ENCODE results near the gene TUBA3C.

The TUBA3C gene

DNA sequence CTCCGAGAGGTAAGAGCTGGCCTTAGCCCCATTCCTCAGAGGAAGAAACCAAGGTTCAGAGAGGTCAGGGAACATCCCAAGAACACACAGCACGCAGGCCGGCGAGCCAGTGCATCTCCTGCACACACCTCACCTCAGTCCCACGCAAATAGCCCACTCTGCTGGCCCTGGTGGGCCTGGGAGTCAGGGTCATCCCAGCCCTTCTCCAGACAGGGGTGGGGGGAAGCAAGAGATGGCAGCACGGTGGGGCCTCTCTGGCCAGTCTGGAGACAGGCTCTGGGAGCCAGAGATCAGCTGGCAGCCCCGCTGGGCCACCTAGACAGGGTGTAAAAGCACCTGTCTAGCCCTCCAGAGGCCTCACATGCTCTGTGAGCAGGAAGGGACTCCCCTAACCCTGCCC is 26.8 kb downstream of the TUBA3C start:
- no peak overlapping the region for H3K4me3 ChIP-seq (ENCODE audit: low read length)
- TF ChIP-seq, protein P1, sequence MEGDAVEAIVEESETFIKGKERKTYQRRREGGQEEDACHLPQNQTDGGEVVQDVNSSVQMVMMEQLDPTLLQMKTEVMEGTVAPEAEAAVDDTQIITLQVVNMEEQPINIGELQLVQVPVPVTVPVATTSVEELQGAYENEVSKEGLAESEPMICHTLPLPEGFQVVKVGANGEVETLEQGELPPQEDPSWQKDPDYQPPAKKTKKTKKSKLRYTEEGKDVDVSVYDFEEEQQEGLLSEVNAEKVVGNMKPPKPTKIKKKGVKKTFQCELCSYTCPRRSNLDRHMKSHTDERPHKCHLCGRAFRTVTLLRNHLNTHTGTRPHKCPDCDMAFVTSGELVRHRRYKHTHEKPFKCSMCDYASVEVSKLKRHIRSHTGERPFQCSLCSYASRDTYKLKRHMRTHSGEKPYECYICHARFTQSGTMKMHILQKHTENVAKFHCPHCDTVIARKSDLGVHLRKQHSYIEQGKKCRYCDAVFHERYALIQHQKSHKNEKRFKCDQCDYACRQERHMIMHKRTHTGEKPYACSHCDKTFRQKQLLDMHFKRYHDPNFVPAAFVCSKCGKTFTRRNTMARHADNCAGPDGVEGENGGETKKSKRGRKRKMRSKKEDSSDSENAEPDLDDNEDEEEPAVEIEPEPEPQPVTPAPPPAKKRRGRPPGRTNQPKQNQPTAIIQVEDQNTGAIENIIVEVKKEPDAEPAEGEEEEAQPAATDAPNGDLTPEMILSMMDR (conservative IDR thresholded peaks at IDR 0.05; ENCODE audit: low read length): no peak
- DNase-seq (ENCODE audit: low read depth): no peak

DNA sequence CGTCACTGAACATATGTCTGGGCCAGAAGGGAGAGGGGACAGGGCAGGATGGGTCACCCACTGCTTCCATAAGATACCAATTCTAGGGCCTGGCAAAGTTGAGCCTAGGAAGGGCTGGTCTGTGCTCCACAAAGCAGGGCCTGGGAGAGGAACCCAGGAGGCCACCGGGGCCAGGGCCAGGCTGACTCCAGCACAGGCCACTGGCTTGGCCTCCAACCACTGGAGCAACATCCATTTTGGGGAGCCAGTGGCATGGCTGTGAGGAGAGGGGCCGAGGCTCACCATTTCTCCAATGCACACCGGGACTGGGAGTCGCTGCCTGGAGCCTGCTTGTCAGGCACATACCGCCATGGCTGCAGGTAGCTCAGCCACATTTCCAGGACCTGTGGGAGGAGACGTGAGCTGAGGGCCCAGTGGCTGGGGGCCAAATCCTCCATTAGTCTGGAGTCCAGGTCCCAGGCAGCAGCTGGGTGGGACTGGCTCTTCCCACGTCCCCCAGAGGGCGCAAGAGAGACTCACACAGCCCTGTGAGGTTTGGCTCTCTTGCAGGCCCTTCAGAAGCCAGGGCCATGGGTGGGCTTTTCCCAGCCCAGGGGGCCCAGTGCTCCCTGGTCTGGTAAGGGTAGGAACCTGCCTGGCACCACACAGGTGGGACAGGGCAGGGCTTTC is 27.7 kb downstream of the TUBA3C start:
- no peak for DNase-seq (ENCODE audit: low read depth)
- TF ChIP-seq, protein P1 (conservative IDR thresholded peaks at IDR 0.05; ENCODE audit: low read length): no peak
- H3K4me3 ChIP-seq (ENCODE audit: low read length): no peak overlapping the region

DNA sequence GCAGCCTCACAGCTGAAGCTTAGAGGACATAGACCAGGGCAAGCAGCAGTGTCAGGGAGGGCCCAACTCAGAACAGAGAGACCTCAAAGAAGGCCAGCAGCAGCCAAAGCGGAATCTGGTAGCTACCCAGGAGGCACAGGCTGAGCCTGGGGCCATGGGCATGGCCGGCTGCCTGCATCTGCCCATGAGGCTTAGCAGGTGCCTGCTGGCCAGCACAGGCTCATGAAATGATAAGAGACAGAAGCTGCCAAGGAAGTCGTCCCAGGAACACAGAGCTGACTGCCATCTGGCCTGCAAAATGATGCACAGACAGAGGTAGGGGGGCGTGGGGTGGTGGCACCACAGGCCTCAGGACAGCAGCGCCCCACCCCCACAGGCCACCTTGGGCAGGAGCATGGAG is 29.2 kb downstream of the TUBA3C start:
- H3K4me3 ChIP-seq (ENCODE audit: low read length): no peak overlapping the region
- TF ChIP-seq, protein P1 (conservative IDR thresholded peaks at IDR 0.05; ENCODE audit: low read length): no peak
- DNase-seq (ENCODE audit: low read depth): no peak

DNA sequence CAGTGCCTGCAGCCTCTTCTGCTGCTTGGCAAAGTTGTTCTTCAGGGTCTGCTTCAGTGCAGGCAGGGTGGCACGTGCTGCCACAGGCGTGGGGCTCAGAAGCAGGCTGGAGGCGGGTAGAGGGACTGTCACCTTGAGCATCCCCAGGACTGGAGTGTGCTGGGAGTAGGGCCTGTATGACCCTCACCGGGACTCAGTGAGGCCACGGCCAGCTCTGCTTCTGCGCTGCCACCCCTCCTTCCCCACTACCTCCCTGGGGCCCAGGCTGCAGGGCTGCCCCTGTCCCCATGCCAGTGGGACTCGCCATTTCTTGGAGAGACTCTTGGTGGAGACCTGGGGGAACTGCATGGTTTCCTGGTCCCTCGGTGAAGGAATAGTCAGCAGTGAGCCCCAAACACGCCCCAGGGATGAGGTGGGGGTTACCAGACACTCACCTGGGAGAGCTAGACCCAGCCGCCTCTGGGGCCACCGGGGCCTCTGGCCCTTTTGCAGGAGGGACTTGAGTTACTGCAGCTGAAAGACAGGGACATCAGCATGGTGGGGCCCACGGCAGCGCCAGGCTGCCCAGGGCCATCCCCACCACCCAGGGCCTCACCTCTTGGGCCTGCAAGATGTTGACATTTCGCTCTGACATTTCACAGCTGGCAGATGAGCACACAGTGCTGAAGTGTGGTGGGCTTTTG is 29.9 kb downstream of the TUBA3C start:
- no peak overlapping the region for H3K4me3 ChIP-seq (ENCODE audit: low read length)
- DNase-seq (ENCODE audit: low read depth): no peak
- TF ChIP-seq, protein P1 (conservative IDR thresholded peaks at IDR 0.05; ENCODE audit: low read length): no peak

DNA sequence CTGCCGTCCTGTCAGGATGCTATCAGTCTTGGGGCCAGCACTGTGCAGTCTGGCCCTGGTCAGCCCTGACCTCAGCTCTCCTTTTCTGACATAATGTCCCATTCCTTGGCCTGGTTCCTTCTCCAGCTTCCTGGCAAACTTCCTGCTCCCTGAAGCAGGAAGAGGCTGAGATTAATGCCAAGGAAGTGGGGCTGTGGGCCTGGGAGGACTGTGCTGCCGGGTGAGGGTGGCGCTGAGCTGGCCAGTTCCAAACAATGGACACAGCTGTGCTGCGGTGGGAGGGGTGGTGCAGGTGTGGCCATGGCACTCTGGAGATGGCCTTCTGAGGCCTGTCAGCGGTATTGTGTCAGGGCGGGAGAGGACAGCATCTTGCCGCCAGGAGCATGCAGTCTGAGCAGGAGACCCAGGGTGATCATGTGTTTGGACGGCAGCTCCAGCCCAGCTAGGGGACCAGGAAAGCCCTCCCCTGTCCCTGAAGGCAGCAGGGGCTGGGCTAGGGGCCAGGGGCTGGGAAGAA is 30.9 kb downstream of the TUBA3C start:
- no peak overlapping the region for H3K4me3 ChIP-seq (ENCODE audit: low read length)
- DNase-seq (ENCODE audit: low read depth): no peak

DNA sequence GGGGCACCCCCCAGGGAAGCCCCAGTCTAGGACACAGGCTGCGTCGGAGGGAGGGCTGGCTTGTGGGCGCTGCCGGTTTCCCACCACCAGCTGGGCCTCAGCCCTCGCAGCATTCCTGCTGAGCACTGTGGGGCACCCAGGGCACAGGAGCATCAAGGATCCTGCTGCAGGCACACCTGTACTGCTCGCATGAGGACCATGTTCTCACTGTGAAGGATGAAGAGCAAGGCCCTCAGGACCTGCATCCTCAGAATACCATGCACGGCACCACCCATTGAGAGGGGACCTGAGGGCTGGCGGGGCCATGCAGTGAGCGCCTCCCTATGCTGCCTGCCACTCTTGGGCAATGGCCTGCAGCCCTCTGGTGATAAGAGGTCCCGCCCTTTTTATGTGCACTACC is 31.4 kb downstream of the TUBA3C start:
- DNase-seq (ENCODE audit: low read depth): no peak
- TF ChIP-seq, protein P1 (conservative IDR thresholded peaks at IDR 0.05; ENCODE audit: low read length): no peak
- H3K4me3 ChIP-seq (ENCODE audit: low read length): no peak overlapping the region

More for the DNA sequence above, 30.9 kb downstream of the TUBA3C start:
- TF ChIP-seq, protein P1 (conservative IDR thresholded peaks at IDR 0.05; ENCODE audit: low read length): no peak

DNA sequence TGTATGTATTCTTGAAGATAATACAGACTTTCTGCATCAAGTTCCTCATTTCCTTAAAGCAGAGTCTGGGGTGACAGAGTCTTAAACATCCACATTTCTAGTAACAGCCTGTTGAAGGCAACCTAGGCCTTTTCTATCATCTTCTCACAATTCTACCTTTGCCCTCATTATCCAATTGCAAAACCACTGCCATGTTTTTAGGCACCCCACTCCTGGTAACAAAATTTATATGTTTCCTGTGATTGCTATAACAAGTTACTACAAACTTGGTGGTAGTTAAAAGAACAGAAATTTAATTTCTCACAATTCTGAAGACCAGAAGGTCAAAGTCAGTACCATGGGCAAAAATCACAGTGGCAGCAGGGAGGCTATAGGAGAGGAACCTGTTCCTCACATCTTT is 33.1 kb downstream of the TUBA3C start:
- DNase-seq (ENCODE audit: low read depth): no peak
- TF ChIP-seq, protein P1 (conservative IDR thresholded peaks at IDR 0.05; ENCODE audit: low read length): no peak
- no peak overlapping the region for H3K4me3 ChIP-seq (ENCODE audit: low read length)

All from AG10803 (cell line).